OCI-LY3 (cell line): ENCODE measurements around the gene CEACAM6.

Experiments used
- H2AFZ ChIP-seq: fragments of 200-600, 300-600 bp; shearing (Covaris generic); 2 replicates; pipeline ENCODE4 v1.6.0; 2014; ENCODE audit warnings: antibody characterized with exemption, low read depth, low read length
- H3K27ac ChIP-seq: fragments of 200-600, 300-600 bp; sonication (generic); 2 replicates; pipeline ENCODE4 v1.5.1; 2014; ENCODE audit warnings: mild to moderate bottlenecking, low read length, moderate library complexity, mixed read lengths
- H3K27me3 ChIP-seq: fragments of 200-600, 300-600 bp; sonication (generic); 2 replicates; pipeline ENCODE4 v1.6.1; 2014; ENCODE audit warnings: low read depth, low read length, mixed read lengths
- H3K36me3 ChIP-seq: fragments of 200-600, 300-600 bp; sonication (generic); replicated peaks from 2 replicates; pipeline ENCODE3; 2014; ENCODE audit warnings: low read depth, low read length, mixed read lengths
- H3K4me1 ChIP-seq: fragments of 300-600, 200-600 bp; sonication (generic); 2 replicates; pipeline ENCODE4 v1.6.1; 2014; ENCODE audit warnings: low read length, mixed read lengths
- H3K4me2 ChIP-seq: fragments of 200-600, 300-600 bp; sonication (generic); 2 replicates; pipeline ENCODE4 v1.6.1; 2014; ENCODE audit warnings: low read length, mixed read lengths
- H3K4me3 ChIP-seq: fragments of 300-600, 200-600 bp; sonication (generic); 2 replicates; pipeline ENCODE4 v1.5.1; 2014; ENCODE audit warnings: antibody characterized with exemption, mild to moderate bottlenecking, low read length, moderate library complexity
- H3K79me2 ChIP-seq: fragments of 300-600, 200-600 bp; shearing (Covaris generic); 2 replicates; pipeline ENCODE4 v1.6.1; 2014; ENCODE audit warnings: mild to moderate bottlenecking, low read length, mixed read lengths
- H3K9ac ChIP-seq: fragments of 300-600, 200-600 bp; shearing (Covaris generic); 2 replicates; pipeline ENCODE4 v1.6.0; 2014; ENCODE audit warnings: mild to moderate bottlenecking, low read length, moderate library complexity
- H3K9me3 ChIP-seq: fragments of 200-600, 300-600 bp; shearing (Covaris generic); 2 replicates; pipeline ENCODE4 v1.6.1; 2014; ENCODE audit warnings: low read length, mixed read lengths; ENCODE audit not compliant: insufficient read depth
- H4K20me1 ChIP-seq: fragments of 200-600, 300-600 bp; sonication (generic); 2 replicates; pipeline ENCODE4 v1.6.1; 2016; ENCODE audit warnings: low read length, mixed read lengths; ENCODE audit not compliant: insufficient read depth
- EZH2phosphoT487 ChIP-seq: fragments of 200-600 bp; shearing (Covaris generic); IDR thresholded peaks from 2 replicates; pipeline ENCODE4 v1.6.1; 2018; ENCODE audit warnings: antibody characterized with exemption, mixed run types, low read depth
- TF ChIP-seq, protein P1 (sequence below): fragments of 200-600, 300-600 bp; sonication (generic); IDR thresholded peaks from 2 replicates; pipeline ENCODE4 v1.5.1; 2014; ENCODE audit warnings: antibody characterized with exemption, low read length, low read depth

CEACAM6 gene

GRCh38 chr19:41718761-41719160 lies 36.6 kb upstream of the CEACAM6 start:
- H3K4me3 ChIP-seq, result no peak overlapping the region
- no peak overlapping the region for H3K9ac ChIP-seq
- no peak overlapping the region for H3K4me2 ChIP-seq
- H3K79me2 ChIP-seq, result no peaks in the 10 kb centered on the region
- peaks cover 60% of the 10 kb centered on the region for H3K27me3 ChIP-seq
- no peak overlapping the region for H3K27ac ChIP-seq
- H3K4me1 ChIP-seq, result no peaks in the 10 kb centered on the region
- H3K9me3 ChIP-seq, result no peaks in the 10 kb centered on the region
- H3K36me3 ChIP-seq, result no peaks in the 10 kb centered on the region
- TF ChIP-seq, protein P1, sequence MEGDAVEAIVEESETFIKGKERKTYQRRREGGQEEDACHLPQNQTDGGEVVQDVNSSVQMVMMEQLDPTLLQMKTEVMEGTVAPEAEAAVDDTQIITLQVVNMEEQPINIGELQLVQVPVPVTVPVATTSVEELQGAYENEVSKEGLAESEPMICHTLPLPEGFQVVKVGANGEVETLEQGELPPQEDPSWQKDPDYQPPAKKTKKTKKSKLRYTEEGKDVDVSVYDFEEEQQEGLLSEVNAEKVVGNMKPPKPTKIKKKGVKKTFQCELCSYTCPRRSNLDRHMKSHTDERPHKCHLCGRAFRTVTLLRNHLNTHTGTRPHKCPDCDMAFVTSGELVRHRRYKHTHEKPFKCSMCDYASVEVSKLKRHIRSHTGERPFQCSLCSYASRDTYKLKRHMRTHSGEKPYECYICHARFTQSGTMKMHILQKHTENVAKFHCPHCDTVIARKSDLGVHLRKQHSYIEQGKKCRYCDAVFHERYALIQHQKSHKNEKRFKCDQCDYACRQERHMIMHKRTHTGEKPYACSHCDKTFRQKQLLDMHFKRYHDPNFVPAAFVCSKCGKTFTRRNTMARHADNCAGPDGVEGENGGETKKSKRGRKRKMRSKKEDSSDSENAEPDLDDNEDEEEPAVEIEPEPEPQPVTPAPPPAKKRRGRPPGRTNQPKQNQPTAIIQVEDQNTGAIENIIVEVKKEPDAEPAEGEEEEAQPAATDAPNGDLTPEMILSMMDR, result no peak
- TF ChIP-seq EZH2phosphoT487, result no peak
- H4K20me1 ChIP-seq, result no peaks in the 10 kb centered on the region
- no peak overlapping the region for H2AFZ ChIP-seq

DNA sequence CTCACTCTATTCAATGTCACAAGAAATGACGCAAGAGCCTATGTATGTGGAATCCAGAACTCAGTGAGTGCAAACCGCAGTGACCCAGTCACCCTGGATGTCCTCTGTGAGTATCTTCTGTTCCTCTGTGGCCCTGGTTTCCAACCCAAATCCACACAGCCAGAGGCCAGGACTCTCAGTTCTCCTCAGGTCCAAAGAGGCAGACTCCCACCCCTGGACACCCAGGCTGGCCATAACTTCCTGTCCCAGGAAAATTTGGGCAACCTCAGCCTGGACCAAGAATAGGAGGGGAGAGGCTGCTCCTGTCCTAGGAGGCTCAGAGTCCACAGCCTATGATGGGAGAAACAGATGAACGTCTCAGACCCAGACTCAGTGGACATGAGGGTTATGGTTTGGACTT lies 35.2 kb upstream of the CEACAM6 start:
- Histone ChIP-seq H3K27ac (no peak overlapping the region), H3K9me3 (no peaks in the 10 kb centered on the region), H3K27me3 (peaks cover 57% of the 10 kb centered on the region), H3K4me3 (no peak overlapping the region), H2AFZ (no peak overlapping the region), H3K36me3 (no peaks in the 10 kb centered on the region), H3K4me2 (no peak overlapping the region), H4K20me1 (no peaks in the 10 kb centered on the region), H3K4me1 (no peaks in the 10 kb centered on the region), H3K9ac (no peak overlapping the region), H3K79me2 (no peaks in the 10 kb centered on the region)
- no peak for TF ChIP-seq EZH2phosphoT487
- TF ChIP-seq, protein P1, result no peak

- TF ChIP-seq, protein P1, result no peak
- TF ChIP-seq EZH2phosphoT487, result no peak
- no peaks in the 10 kb centered on the region for H3K4me1 ChIP-seq
- H3K4me3 ChIP-seq, result no peak overlapping the region
- no peak overlapping the region for H3K27ac ChIP-seq
- H3K36me3 ChIP-seq, result no peaks in the 10 kb centered on the region
- no peak overlapping the region for H3K9ac ChIP-seq
- H3K27me3 ChIP-seq, result peaks cover 50% of the 10 kb centered on the region
- no peak overlapping the region for H3K4me2 ChIP-seq
- H3K9me3 ChIP-seq, result no peaks in the 10 kb centered on the region
- H4K20me1 ChIP-seq, result no peaks in the 10 kb centered on the region
- H2AFZ ChIP-seq, result no peak overlapping the region
- H3K79me2 ChIP-seq, result no peaks in the 10 kb centered on the region
Observed at GRCh38 chr19:41726493-41726892, 28.8 kb upstream of the CEACAM6 start.

GRCh38 chr19:41734156-41734555 lies 21.2 kb upstream of the CEACAM6 start:
- H3K4me1 ChIP-seq, result no peaks in the 10 kb centered on the region
- H3K4me2 ChIP-seq, result no peak overlapping the region
- H3K9ac ChIP-seq, result no peak overlapping the region
- H3K27ac ChIP-seq, result no peak overlapping the region
- H2AFZ ChIP-seq, result no peak overlapping the region
- peaks cover 61% of the 10 kb centered on the region for H3K27me3 ChIP-seq
- H4K20me1 ChIP-seq, result no peaks in the 10 kb centered on the region
- no peak overlapping the region for H3K4me3 ChIP-seq
- H3K36me3 ChIP-seq, result no peaks in the 10 kb centered on the region
- no peaks in the 10 kb centered on the region for H3K79me2 ChIP-seq
- TF ChIP-seq, protein P1, result no peak
- no peak for TF ChIP-seq EZH2phosphoT487
- H3K9me3 ChIP-seq, result no peaks in the 10 kb centered on the region
